A549 (cell line): ENCODE data around the gene NDUFV2. TPM values are rescaled to one million over a fixed set of nuclear protein-coding genes. Genes with fewer than 3 reads are reported as not detected.

Experiments
- ATAC-seq, 2 experiments: fragments of 200-7000 bp in 1 of 2; fragments of >200 bp in 1 of 2; cut with Nextera tagmentation in 1 of 2; cut with Tn5 transposase in 1 of 2; 3 replicates each; pipeline versions ENCODE4 v1.8.0 to v1.9.1; 2018 to 2020; ENCODE audit warnings: mild to moderate bottlenecking in 1 of 2, moderate library complexity in 1 of 2
- CTCF ChIA-PET: fragments of 300-600 bp; sonication (Branson Sonifier 250); formaldehyde crosslinking; extraction: SDS; loops from one replicate; lab custom pipeline; 2021; ENCODE audit warnings: antibody characterized with exemption, inconsistent platforms; lab: Yijun Ruan, JAX
- POLR2A ChIA-PET: fragments of 350-600 bp; formaldehyde crosslinking; extraction: SDS; loops from one replicate; lab custom pipeline; 2021; ENCODE audit warnings: antibody characterized with exemption, inconsistent platforms; lab: Yijun Ruan, JAX
- DNase-seq, 2 experiments: peaks; one replicate each; pipeline versions ENCODE4 v3.0.0 to v3.0.0-alpha.2; 2011 to 2016; ENCODE audit warnings: low read depth in 1 of 2, low spot score in 1 of 2
- FAIRE-seq: peaks from 2 replicates; lab custom pipeline; 2011; peaks lifted over from hg19 to GRCh38; lab: Jason Lieb, UNC
- H3K27ac ChIP-seq, 2 experiments: fragments of >200 bp; sonication (Bioruptor Twin); formaldehyde crosslinking; 3 replicates each; pipeline ENCODE4 v1.5.1; 2016 to 2017
- H3K4me1 ChIP-seq: fragments of >200 bp; sonication (Bioruptor Twin); formaldehyde crosslinking; 3 replicates; pipeline ENCODE4 v1.6.1; 2016
- H3K4me2 ChIP-seq: fragments of >200 bp; sonication (Bioruptor Twin); formaldehyde crosslinking; 3 replicates; pipeline ENCODE4 v1.6.1; 2016
- H3K4me3 ChIP-seq: fragments of >200 bp; sonication (Bioruptor Twin); formaldehyde crosslinking; 3 replicates; pipeline ENCODE4 v1.5.1; 2016
- H3K9me3 ChIP-seq: fragments of >200 bp; sonication (Bioruptor Twin); formaldehyde crosslinking; 3 replicates; pipeline ENCODE4 v1.6.1; 2016
- EHF ChIP-seq: fragments of 250-450 bp; sonication (Bioruptor Pico); IDR thresholded peaks from 2 replicates; pipeline ENCODE4 v1.5.0; 2020; ENCODE audit warnings: mild to moderate bottlenecking
- ESRRA ChIP-seq: fragments of 150-350 bp; IDR thresholded peaks from 2 replicates; pipeline ENCODE4 v1.6.1; 2014; ENCODE audit warnings: mild to moderate bottlenecking, low read length, borderline replicate concordance
- FOSB ChIP-seq: fragments of 250-450 bp; sonication (Bioruptor Pico); IDR thresholded peaks from 2 replicates; pipeline ENCODE4 v1.5.0; 2020; ENCODE audit warnings: mild to moderate bottlenecking, moderate library complexity
- FOSL2 ChIP-seq, 2 experiments: fragments of 450-650 bp in 1 of 2; fragments of >200 bp in 1 of 2; sonication (Bioruptor Twin) in 1 of 2; formaldehyde crosslinking; IDR thresholded peaks; 2 replicates each; pipeline versions ENCODE4 v1.5.0 to v1.6.1; 2016 to 2020; ENCODE audit warnings: mild to moderate bottlenecking in 1 of 2, moderate library complexity in 1 of 2
- FOXS1 ChIP-seq: fragments of 250-450 bp; sonication (Bioruptor Pico); IDR thresholded peaks from 2 replicates; pipeline ENCODE4 v1.5.0; 2020; ENCODE audit warnings: mild to moderate bottlenecking, moderate library complexity
- HEYL ChIP-seq: fragments of 250-450 bp; sonication (Bioruptor Pico); IDR thresholded peaks from 2 replicates; pipeline ENCODE4 v1.8.0; 2021; ENCODE audit warnings: mild to moderate bottlenecking, moderate library complexity
- HOXA7 ChIP-seq: fragments of 250-450 bp; sonication (Bioruptor Pico); IDR thresholded peaks from 2 replicates; pipeline ENCODE4 v1.5.0; 2020; ENCODE audit warnings: mild to moderate bottlenecking, moderate library complexity
- MAFK ChIP-seq: fragments of 450-650 bp; IDR thresholded peaks from 2 replicates; pipeline ENCODE4 v1.6.1; 2014; ENCODE audit not compliant: partially characterized antibody
- MYC ChIP-seq: IDR thresholded peaks from 2 replicates; pipeline ENCODE4 v1.6.1; 2012; ENCODE audit warnings: mild to moderate bottlenecking, inconsistent platforms, low read length, improper control_type of control experiment, borderline replicate concordance
- NPAS2 ChIP-seq: fragments of 250-450 bp; sonication (Bioruptor Pico); IDR thresholded peaks from 2 replicates; pipeline ENCODE4 v1.8.0; 2022; ENCODE audit warnings: mild to moderate bottlenecking, moderate library complexity, borderline replicate concordance
- PHF8 ChIP-seq: fragments of 200-600 bp; sonication (generic); IDR thresholded peaks from 2 replicates; pipeline ENCODE4 v1.6.1; 2016; ENCODE audit warnings: low read depth, mild to moderate bottlenecking, antibody characterized with exemption, moderate library complexity, borderline replicate concordance
- RAD21 ChIP-seq, 2 experiments: fragments of >200 bp in 1 of 2; sonication (Bioruptor Twin) in 1 of 2; formaldehyde crosslinking in 1 of 2; IDR thresholded peaks in 1 of 2; conservative IDR thresholded peaks in 1 of 2; 2 replicates in 1 of 2; 3 replicates in 1 of 2; pipeline ENCODE4 v1.6.1; 2012 to 2018; ENCODE audit warnings: inconsistent platforms in 1 of 2
- RCOR1 ChIP-seq: fragments of 150-350 bp; IDR thresholded peaks from 2 replicates; pipeline ENCODE4 v1.6.1; 2014; ENCODE audit warnings: antibody characterized with exemption, low read length, low read depth
- RNF2 ChIP-seq: fragments of 200-600 bp; sonication (generic); IDR thresholded peaks from 2 replicates; pipeline ENCODE4 v1.6.1; 2016; ENCODE audit warnings: low read depth, mild to moderate bottlenecking, antibody characterized with exemption, moderate library complexity, borderline replicate concordance
- TFCP2L1 ChIP-seq: fragments of 250-450 bp; sonication (Bioruptor Pico); IDR thresholded peaks from 2 replicates; pipeline ENCODE4 v1.5.0; 2021; ENCODE audit warnings: mild to moderate bottlenecking
- WGBS: methylation state at CpG from one replicate; pipeline ENCODE4 v1.1.6; 2017; ENCODE audit errors: missing lambda C conversion rate; 5-methylcytosine and 5-hydroxymethylcytosine counted together
- polyA plus RNA-seq, 4 experiments: library from polyadenylated mRNA; depleted of rRNA in 3 of 4; stranded (reverse); fragments of >200 nt; fragmentation: RNase III in 1 of 4; extraction: RNeasy Plus Mini Kit Qiagen cat#74134 plus additional on column Dnase treatment in 1 of 4; gene quantifications; 2 replicates in 3 of 4; 3 replicates in 1 of 4; pipeline ENCODE4 v1.2.3, GENCODE V29; 2011 to 2017
- TF ChIP-seq, protein P1 (sequence below): fragments of 200-600 bp; sonication (generic); IDR thresholded peaks from 2 replicates; pipeline ENCODE4 v1.6.1; 2016; ENCODE audit warnings: antibody characterized with exemption, mild to moderate bottlenecking, moderate library complexity
- TF ChIP-seq, protein P2 (sequence below): IDR thresholded peaks from 2 replicates; pipeline ENCODE4 v1.6.1; 2012
- TF ChIP-seq, protein P3 (sequence below): fragments of >200 bp; sonication (Bioruptor Twin); formaldehyde crosslinking; IDR thresholded peaks from 3 replicates; pipeline ENCODE4 v1.5.1; 2016
- TF ChIP-seq, protein P4 (sequence below): IDR thresholded peaks from 2 replicates; pipeline ENCODE4 v1.6.1; 2012; ENCODE audit warnings: low read depth, borderline replicate concordance

Gene NDUFV2
- polyA plus RNA-seq, 2 of the 4 experiments (the other 2 are of a cell fraction): 115 to 180 TPM

DNA sequence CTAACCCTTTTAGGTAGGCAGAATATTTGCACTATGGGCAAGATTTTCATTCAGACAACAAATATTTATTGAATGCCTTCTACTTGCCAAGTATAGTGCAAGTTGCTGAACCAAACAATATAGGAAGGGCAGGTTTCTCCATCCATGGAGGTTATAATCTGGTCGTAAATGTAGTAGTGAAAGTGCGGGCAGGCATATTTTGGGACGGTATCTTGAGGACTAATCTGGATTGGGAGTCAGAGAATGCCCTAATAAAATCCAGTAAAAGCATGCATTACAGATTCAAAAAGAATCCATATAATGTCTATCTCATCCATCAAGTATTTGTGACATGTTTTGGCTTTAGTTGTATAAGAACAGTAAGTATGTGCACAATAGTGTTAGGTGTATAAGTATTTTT, 1.7 kb upstream of the NDUFV2 start (continued):
- TF ChIP-seq, protein P1, sequence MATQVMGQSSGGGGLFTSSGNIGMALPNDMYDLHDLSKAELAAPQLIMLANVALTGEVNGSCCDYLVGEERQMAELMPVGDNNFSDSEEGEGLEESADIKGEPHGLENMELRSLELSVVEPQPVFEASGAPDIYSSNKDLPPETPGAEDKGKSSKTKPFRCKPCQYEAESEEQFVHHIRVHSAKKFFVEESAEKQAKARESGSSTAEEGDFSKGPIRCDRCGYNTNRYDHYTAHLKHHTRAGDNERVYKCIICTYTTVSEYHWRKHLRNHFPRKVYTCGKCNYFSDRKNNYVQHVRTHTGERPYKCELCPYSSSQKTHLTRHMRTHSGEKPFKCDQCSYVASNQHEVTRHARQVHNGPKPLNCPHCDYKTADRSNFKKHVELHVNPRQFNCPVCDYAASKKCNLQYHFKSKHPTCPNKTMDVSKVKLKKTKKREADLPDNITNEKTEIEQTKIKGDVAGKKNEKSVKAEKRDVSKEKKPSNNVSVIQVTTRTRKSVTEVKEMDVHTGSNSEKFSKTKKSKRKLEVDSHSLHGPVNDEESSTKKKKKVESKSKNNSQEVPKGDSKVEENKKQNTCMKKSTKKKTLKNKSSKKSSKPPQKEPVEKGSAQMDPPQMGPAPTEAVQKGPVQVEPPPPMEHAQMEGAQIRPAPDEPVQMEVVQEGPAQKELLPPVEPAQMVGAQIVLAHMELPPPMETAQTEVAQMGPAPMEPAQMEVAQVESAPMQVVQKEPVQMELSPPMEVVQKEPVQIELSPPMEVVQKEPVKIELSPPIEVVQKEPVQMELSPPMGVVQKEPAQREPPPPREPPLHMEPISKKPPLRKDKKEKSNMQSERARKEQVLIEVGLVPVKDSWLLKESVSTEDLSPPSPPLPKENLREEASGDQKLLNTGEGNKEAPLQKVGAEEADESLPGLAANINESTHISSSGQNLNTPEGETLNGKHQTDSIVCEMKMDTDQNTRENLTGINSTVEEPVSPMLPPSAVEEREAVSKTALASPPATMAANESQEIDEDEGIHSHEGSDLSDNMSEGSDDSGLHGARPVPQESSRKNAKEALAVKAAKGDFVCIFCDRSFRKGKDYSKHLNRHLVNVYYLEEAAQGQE: no peak
- no peak for TF ChIP-seq MAFK
- TF ChIP-seq, protein P2, sequence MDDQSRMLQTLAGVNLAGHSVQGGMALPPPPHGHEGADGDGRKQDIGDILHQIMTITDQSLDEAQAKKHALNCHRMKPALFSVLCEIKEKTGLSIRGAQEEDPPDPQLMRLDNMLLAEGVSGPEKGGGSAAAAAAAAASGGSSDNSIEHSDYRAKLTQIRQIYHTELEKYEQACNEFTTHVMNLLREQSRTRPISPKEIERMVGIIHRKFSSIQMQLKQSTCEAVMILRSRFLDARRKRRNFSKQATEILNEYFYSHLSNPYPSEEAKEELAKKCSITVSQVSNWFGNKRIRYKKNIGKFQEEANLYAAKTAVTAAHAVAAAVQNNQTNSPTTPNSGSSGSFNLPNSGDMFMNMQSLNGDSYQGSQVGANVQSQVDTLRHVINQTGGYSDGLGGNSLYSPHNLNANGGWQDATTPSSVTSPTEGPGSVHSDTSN: no peak
- TF ChIP-seq, all 56 proteins: peak for 0

DNA sequence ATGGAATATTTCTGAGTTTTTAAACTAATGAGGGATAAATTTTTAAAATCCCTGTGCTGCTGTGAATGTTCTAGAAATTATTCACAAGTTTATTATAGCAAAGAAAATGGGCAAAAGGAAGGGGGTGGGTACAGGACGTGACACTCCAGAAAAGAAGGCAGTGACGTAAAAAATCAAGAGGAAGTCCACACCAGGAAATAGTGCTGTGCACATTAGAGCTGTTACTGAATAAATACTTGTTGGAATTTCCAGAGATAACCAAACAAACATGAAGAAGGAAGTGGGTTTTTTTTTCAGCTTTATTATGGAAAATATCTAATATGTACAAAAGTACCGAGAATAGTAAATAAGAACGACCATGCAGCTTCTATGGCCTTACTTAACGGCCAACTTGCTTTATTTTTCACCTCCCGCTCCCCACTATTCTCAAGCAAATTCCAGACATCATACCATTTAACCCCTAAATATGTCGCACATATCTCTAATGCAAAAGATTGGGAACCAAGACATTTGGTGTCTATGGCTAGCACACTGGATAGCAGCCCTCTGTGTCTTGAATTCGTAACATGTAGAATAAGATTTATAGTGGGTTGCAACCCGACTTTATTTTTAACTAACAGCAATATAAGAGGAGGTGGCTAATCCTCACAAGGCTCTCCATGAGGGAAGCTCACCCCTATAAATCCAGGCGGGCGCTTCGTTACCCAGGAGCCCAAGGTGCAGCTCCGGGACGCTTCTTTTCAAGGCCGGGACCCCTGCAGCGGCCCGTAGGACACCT, 580 bp upstream of the NDUFV2 start:
- no peaks in the 10 kb centered on the region for H3K9me3 ChIP-seq
- WGBS: 2% methylated on average over 13 of the region's 17 CpGs
- POLR2A ChIA-PET: interaction anchor here (0.6 to 1.7 kb wide), 5 partner anchors 28 to 794 kb away, joined by 3 to 13 read pairs (median 4); partner anchors contain the start of gene ANKRD12
- FAIRE-seq (no peak), DNase-seq (peak; percentile 29 to 81), ATAC-seq (peak; percentile 64 to 70; a peak in 5 of 6 replicates)
- H3K27ac ChIP-seq: peak overlapping the region; percentile 95
- CTCF ChIA-PET: interaction anchor here (1.3 to 1.5 kb wide), 3 partner anchors 19 to 58 kb away, joined by 3 to 4 read pairs (median 3); no protein-coding TSS in a partner anchor
- H3K4me3 ChIP-seq: peak overlapping the region; percentile 69
- H3K4me1 ChIP-seq: peaks cover 33% of the 10 kb centered on the region
- no peak for TF ChIP-seq FOSL2 (IDR thresholded peaks at IDR 0.05)
- TF ChIP-seq FOSL2 (CRISPR knock-in tag; IDR thresholded peaks at IDR 0.05): peak; percentile 36
- TF ChIP-seq TFCP2L1 (CRISPR knock-in tag): peak; percentile 30
- TF ChIP-seq HOXA7: peak; percentile 87; the same call in 1 of the 2 replicates
- TF ChIP-seq MYC: no peak
- TF ChIP-seq NPAS2: no peak
- TF ChIP-seq FOSB (CRISPR knock-in tag): peak; percentile 93
- no peak for TF ChIP-seq RNF2
- peak; percentile 50; the same call in 1 of the 2 replicates for TF ChIP-seq EHF
- no peak for TF ChIP-seq MAFK
- peak overlapping the region; percentile 94 for H3K4me2 ChIP-seq

DNA sequence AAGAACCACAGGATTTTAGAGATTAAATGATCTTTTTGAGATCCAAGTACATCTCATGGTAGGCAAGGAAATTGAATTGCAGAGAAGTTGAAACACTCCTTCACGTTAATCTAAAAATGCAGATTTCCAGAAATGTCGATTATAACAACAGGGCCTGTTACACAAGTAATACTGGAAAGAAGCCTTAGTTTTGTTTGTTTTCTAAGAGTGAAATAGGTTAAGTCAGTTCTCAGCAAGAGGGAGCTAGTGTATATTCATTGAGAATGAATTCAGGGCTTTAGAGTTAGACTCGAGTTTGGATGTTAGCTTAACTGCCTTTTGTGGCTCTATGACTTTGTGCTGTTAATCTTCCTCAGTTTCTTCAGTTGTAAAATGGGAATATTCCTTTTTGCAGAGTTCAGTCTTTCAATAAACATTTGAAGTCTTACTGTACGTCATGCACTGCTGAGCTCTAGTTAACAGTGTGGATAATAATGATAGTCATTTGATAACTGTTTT, 926 bp downstream of the NDUFV2 start:
- Histone ChIP-seq H3K4me2 (peak overlapping the region; percentile 75), H3K4me1 (peaks cover 42% of the 10 kb centered on the region)
- FAIRE-seq (no peak), DNase-seq (no peak)
- CTCF ChIA-PET: interaction anchor here (1.3 to 2.1 kb wide), 2 partner anchors 10 to 231 kb away, joined by 4 to 6 read pairs; partner anchors contain the start of gene TWSG1
- TF ChIP-seq ESRRA (no peak), FOXS1 (CRISPR knock-in tag) (no peak), RAD21 (conservative IDR thresholded peaks at IDR 0.05 in 1 of 2, IDR thresholded peaks at IDR 0.05 in 1 of 2) (0 out of 5 replicates have a peak, but pooled peaks of 1 of the 2 experiments have one; percentile 15), PHF8 (no peak), HOXA7 (no peak), RCOR1 (no peak), HEYL (no peak), RNF2 (no peak)
- TF ChIP-seq, protein P3, sequence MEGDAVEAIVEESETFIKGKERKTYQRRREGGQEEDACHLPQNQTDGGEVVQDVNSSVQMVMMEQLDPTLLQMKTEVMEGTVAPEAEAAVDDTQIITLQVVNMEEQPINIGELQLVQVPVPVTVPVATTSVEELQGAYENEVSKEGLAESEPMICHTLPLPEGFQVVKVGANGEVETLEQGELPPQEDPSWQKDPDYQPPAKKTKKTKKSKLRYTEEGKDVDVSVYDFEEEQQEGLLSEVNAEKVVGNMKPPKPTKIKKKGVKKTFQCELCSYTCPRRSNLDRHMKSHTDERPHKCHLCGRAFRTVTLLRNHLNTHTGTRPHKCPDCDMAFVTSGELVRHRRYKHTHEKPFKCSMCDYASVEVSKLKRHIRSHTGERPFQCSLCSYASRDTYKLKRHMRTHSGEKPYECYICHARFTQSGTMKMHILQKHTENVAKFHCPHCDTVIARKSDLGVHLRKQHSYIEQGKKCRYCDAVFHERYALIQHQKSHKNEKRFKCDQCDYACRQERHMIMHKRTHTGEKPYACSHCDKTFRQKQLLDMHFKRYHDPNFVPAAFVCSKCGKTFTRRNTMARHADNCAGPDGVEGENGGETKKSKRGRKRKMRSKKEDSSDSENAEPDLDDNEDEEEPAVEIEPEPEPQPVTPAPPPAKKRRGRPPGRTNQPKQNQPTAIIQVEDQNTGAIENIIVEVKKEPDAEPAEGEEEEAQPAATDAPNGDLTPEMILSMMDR: peak; percentile 7; the same call in 1 of the 3 replicates
- TF ChIP-seq, protein P4, sequence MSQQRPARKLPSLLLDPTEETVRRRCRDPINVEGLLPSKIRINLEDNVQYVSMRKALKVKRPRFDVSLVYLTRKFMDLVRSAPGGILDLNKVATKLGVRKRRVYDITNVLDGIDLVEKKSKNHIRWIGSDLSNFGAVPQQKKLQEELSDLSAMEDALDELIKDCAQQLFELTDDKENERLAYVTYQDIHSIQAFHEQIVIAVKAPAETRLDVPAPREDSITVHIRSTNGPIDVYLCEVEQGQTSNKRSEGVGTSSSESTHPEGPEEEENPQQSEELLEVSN: no peak
- TF ChIP-seq, all 56 proteins: peak for 2
- POLR2A ChIA-PET: no interaction called here
- ATAC-seq: no peak
- H3K27ac ChIP-seq: peak overlapping the region; percentile 95
- under 1% methylated on average over 4 of the region's 4 CpGs for WGBS
- peak overlapping the region; percentile 69 for H3K4me3 ChIP-seq
- no peaks in the 10 kb centered on the region for H3K9me3 ChIP-seq
